Measurements from ENCODE around the gene NR4A1. TPM values are rescaled to one million over a fixed set of nuclear protein-coding genes. Genes with fewer than 3 reads are reported as not detected.

The NR4A1 gene
- total and polyA plus RNA-seq, 9 of the 15 experiments (the other 6 are each of a cell fraction or from before 2014, with no cell fraction given), result 0.07 to 4.7 (median 1.9) TPM; not detected in 1

DNA sequence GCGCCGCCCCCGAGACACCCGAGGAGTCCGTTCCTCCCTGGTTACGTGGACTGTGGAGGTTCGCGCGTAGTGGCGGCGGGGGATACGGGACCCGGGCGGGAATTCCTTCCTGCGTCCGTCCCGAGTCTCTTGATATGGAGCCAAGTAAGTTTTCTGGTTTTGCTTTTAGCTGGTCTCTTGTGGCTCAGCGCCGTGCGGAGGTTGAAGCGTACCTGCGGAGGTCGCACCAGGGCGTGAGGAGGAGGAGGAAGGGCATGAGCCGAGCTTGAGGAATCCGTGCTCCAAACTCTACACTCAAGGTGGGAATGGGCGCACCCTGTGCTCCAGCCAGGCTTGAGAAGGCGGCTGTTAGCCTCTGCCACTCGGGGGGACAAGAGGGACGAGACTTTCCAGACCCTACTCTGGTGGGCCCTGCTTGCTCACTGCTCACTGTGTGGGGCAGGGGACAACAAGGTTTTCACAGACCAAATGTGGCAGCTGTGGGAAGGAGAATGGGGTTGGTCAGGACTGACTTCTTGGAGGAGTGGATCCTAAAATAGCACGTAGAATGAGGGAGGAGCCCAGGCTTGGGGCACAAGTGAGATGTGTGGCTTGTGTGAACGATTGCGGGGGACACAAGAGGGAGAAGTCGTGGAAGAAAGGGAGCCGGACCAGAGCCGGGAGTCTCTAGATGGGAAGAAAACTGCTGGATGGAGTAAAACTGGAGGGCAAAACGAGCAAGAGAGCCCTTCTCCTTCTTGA is 19.1 kb downstream of the NR4A1 start (continued):
- TF ChIP-seq TBL1XR1 (IDR thresholded peaks at IDR 0.05; ENCODE audit: low read length in 2 of 2) (no peak), SRSF3 (IDR thresholded peaks at IDR 0.05; ENCODE audit: insufficient read depth, low read length) (no peak), SP2 (IDR thresholded peaks at IDR 0.05; ENCODE audit: extremely low read depth, low read depth, low read length, poor library complexity, severe bottlenecking) (no peak), JUND (IDR thresholded peaks at IDR 0.05; ENCODE audit: borderline replicate concordance, low read depth, low read length) (no peak), JUND (tag; IDR thresholded peaks at IDR 0.05; ENCODE audit: borderline replicate concordance, low read depth, low read length) (no peak), ZKSCAN8 (CRISPR knock-in tag; IDR thresholded peaks at IDR 0.05) (no peak), HNRNPK (IDR thresholded peaks at IDR 0.05; ENCODE audit: low read depth, low read length, poor library complexity, severe bottlenecking) (no peak), SIN3A (IDR thresholded peaks at IDR 0.05; ENCODE audit: borderline replicate concordance in 2 of 2, control insufficient read depth in 1 of 2, low read depth in 2 of 2, low read length in 2 of 2) (no peak), RFX7 (CRISPR knock-in tag; IDR thresholded peaks at IDR 0.05) (no peak), RBFOX2 (IDR thresholded peaks at IDR 0.05; ENCODE audit: low read depth, low read length) (peak; percentile 81), SPI1 (IDR thresholded peaks at IDR 0.05; ENCODE audit: borderline replicate concordance, low read depth, low read length) (no peak), ZNF146 (CRISPR knock-in tag; IDR thresholded peaks at IDR 0.05; ENCODE audit: unreplicated experiment) (no peak), NRF1 (conservative IDR thresholded peaks at IDR 0.05 in 1 of 2, IDR thresholded peaks at IDR 0.05 in 1 of 2) (no peak), XRCC3 (IDR thresholded peaks at IDR 0.05) (no peak)
- TF ChIP-seq, protein P1, sequence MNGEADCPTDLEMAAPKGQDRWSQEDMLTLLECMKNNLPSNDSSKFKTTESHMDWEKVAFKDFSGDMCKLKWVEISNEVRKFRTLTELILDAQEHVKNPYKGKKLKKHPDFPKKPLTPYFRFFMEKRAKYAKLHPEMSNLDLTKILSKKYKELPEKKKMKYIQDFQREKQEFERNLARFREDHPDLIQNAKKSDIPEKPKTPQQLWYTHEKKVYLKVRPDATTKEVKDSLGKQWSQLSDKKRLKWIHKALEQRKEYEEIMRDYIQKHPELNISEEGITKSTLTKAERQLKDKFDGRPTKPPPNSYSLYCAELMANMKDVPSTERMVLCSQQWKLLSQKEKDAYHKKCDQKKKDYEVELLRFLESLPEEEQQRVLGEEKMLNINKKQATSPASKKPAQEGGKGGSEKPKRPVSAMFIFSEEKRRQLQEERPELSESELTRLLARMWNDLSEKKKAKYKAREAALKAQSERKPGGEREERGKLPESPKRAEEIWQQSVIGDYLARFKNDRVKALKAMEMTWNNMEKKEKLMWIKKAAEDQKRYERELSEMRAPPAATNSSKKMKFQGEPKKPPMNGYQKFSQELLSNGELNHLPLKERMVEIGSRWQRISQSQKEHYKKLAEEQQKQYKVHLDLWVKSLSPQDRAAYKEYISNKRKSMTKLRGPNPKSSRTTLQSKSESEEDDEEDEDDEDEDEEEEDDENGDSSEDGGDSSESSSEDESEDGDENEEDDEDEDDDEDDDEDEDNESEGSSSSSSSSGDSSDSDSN (IDR thresholded peaks at IDR 0.05; ENCODE audit: borderline replicate concordance in 1 of 2, low read depth in 2 of 2, low read length in 2 of 2), result 0 out of 4 replicates have a peak, but pooled peaks of 1 of the 2 experiments have one; percentile 40
- TF ChIP-seq, protein P2, sequence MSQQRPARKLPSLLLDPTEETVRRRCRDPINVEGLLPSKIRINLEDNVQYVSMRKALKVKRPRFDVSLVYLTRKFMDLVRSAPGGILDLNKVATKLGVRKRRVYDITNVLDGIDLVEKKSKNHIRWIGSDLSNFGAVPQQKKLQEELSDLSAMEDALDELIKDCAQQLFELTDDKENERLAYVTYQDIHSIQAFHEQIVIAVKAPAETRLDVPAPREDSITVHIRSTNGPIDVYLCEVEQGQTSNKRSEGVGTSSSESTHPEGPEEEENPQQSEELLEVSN (IDR thresholded peaks at IDR 0.05; ENCODE audit: borderline replicate concordance in 1 of 2, extremely low read depth in 1 of 2, insufficient read depth in 1 of 2, insufficient read length in 1 of 2, low read depth in 1 of 2, low read length in 1 of 2, poor library complexity in 1 of 2, severe bottlenecking in 1 of 2), result no peak
- TF ChIP-seq, protein P3, sequence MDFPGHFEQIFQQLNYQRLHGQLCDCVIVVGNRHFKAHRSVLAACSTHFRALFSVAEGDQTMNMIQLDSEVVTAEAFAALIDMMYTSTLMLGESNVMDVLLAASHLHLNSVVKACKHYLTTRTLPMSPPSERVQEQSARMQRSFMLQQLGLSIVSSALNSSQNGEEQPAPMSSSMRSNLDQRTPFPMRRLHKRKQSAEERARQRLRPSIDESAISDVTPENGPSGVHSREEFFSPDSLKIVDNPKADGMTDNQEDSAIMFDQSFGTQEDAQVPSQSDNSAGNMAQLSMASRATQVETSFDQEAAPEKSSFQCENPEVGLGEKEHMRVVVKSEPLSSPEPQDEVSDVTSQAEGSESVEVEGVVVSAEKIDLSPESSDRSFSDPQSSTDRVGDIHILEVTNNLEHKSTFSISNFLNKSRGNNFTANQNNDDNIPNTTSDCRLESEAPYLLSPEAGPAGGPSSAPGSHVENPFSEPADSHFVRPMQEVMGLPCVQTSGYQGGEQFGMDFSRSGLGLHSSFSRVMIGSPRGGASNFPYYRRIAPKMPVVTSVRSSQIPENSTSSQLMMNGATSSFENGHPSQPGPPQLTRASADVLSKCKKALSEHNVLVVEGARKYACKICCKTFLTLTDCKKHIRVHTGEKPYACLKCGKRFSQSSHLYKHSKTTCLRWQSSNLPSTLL (IDR thresholded peaks at IDR 0.05), result no peak
- TF ChIP-seq, protein P4, sequence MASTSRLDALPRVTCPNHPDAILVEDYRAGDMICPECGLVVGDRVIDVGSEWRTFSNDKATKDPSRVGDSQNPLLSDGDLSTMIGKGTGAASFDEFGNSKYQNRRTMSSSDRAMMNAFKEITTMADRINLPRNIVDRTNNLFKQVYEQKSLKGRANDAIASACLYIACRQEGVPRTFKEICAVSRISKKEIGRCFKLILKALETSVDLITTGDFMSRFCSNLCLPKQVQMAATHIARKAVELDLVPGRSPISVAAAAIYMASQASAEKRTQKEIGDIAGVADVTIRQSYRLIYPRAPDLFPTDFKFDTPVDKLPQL (IDR thresholded peaks at IDR 0.05; ENCODE audit: extremely low read depth, insufficient read length), result no peak

Data from K562 (cell line).